Activated CD8-positive, alpha-beta memory T cell treated with anti-CD3 and anti-CD28 coated beads, Interleukin-2, amount 50 U/mL, for 24 hours (primary cell): Measurements from ENCODE around the gene VTI1B.
A peak's percentile ranks its signal among the peaks of the same experiment; 100 is the strongest.
"Not testable (repeated sequence)": the region's sequence is repeated elsewhere in the genome, so short reads cannot be mapped to it uniquely, and the experiment has no call there.

ENCODE experiments used
- DNase-seq: peaks from one replicate; pipeline ENCODE4 v3.0.0-alpha.2; 2020; ENCODE audit errors: extremely low read depth

The VTI1B gene

GRCh38 chr14:67674480-67675218 lies at the start of gene VTI1B:
TSS of gene VTI1B (minus strand) at chr14:67674632. CDS start at chr14:67674489, 143 bp downstream.
- peak; percentile 39 for DNase-seq

- no peak for DNase-seq
Observed at GRCh38 chr14:67722293-67722692, 47.9 kb upstream of the VTI1B start.

- no peak for DNase-seq
Observed at GRCh38 chr14:67721875-67722274, 47.4 kb upstream of the VTI1B start.

GRCh38 chr14:67719866-67720265 lies 45.4 kb upstream of the VTI1B start:
- DNase-seq = no peak

- DNase-seq = not testable (repeated sequence)
Observed at GRCh38 chr14:67719385-67719784, 45.0 kb upstream of the VTI1B start.

GRCh38 chr14:67718265-67718664 lies 43.8 kb upstream of the VTI1B start:
- DNase-seq = no peak

GRCh38 chr14:67717048-67717447 lies 42.6 kb upstream of the VTI1B start:
- no peak for DNase-seq

- no peak for DNase-seq
Observed at GRCh38 chr14:67710209-67710608, 35.8 kb upstream of the VTI1B start.

GRCh38 chr14:67709796-67710195 lies 35.4 kb upstream of the VTI1B start:
- DNase-seq = not testable (repeated sequence)

GRCh38 chr14:67709346-67709745 lies 34.9 kb upstream of the VTI1B start:
- DNase-seq = not testable (repeated sequence)

- DNase-seq = no peak
Observed at GRCh38 chr14:67705211-67705610, 30.8 kb upstream of the VTI1B start.

GRCh38 chr14:67704484-67705089 lies 30.2 kb upstream of the VTI1B start:
- DNase-seq = no peak

- no peak for DNase-seq
Observed at GRCh38 chr14:67703997-67704396, 29.6 kb upstream of the VTI1B start.

- DNase-seq = not testable (repeated sequence)
Observed at GRCh38 chr14:67701492-67701891, 27.1 kb upstream of the VTI1B start, which contains the start of gene RDH12. TSS of gene RDH12 (plus strand) at chr14:67701886. CDS start at chr14:67722643, 20,757 bp downstream.

- DNase-seq = no peak
Observed at GRCh38 chr14:67698179-67698578, 23.7 kb upstream of the VTI1B start.

- DNase-seq = no peak
Observed at GRCh38 chr14:67697006-67697405, 22.6 kb upstream of the VTI1B start.

- peak; percentile 65 for DNase-seq
Observed at GRCh38 chr14:67695394-67695949, 21.0 kb upstream of the VTI1B start, which contains the start of gene RDH11. TSS of gene RDH11 (minus strand) at chr14:67695764. CDS start at chr14:67695703, 61 bp downstream.

- DNase-seq = peak; percentile 44
Observed at GRCh38 chr14:67694791-67695393, 20.5 kb upstream of the VTI1B start.

- no peak for DNase-seq
Observed at GRCh38 chr14:67690011-67690410, 15.6 kb upstream of the VTI1B start.

GRCh38 chr14:67683842-67684241 lies 9.4 kb upstream of the VTI1B start:
- no peak for DNase-seq

- DNase-seq = no peak
Observed at GRCh38 chr14:67680941-67681340, 6.5 kb upstream of the VTI1B start.

- no peak for DNase-seq
Observed at GRCh38 chr14:67680121-67680602, 5.7 kb upstream of the VTI1B start.
